Skin epidermis (tissue), 12 donors: ENCODE measurements around the gene ITIH2.
"Not testable (repeated sequence)": the region's sequence is repeated elsewhere in the genome, so short reads cannot be mapped to it uniquely, and the experiment has no call there.

Source experiments
- H3K27ac ChIP-seq, 21 experiments: fragments of 200-600 bp; sonication (generic) in 11 of 21; one replicate each; pipeline ENCODE4 v1.5.0; 2020; ENCODE audit warnings: mild to moderate bottlenecking in 3 of 21, inconsistent platforms in 2 of 21, moderate library complexity in 2 of 21
- H3K4me3 ChIP-seq, 7 experiments: fragments of 200-600 bp; sonication (generic) in 2 of 7; one replicate each; pipeline ENCODE4 v1.5.0; 2020; ENCODE audit warnings: inconsistent platforms in 2 of 7, mild to moderate bottlenecking in 2 of 7, moderate library complexity in 1 of 7

The ITIH2 gene, protein sequence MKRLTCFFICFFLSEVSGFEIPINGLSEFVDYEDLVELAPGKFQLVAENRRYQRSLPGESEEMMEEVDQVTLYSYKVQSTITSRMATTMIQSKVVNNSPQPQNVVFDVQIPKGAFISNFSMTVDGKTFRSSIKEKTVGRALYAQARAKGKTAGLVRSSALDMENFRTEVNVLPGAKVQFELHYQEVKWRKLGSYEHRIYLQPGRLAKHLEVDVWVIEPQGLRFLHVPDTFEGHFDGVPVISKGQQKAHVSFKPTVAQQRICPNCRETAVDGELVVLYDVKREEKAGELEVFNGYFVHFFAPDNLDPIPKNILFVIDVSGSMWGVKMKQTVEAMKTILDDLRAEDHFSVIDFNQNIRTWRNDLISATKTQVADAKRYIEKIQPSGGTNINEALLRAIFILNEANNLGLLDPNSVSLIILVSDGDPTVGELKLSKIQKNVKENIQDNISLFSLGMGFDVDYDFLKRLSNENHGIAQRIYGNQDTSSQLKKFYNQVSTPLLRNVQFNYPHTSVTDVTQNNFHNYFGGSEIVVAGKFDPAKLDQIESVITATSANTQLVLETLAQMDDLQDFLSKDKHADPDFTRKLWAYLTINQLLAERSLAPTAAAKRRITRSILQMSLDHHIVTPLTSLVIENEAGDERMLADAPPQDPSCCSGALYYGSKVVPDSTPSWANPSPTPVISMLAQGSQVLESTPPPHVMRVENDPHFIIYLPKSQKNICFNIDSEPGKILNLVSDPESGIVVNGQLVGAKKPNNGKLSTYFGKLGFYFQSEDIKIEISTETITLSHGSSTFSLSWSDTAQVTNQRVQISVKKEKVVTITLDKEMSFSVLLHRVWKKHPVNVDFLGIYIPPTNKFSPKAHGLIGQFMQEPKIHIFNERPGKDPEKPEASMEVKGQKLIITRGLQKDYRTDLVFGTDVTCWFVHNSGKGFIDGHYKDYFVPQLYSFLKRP

DNA sequence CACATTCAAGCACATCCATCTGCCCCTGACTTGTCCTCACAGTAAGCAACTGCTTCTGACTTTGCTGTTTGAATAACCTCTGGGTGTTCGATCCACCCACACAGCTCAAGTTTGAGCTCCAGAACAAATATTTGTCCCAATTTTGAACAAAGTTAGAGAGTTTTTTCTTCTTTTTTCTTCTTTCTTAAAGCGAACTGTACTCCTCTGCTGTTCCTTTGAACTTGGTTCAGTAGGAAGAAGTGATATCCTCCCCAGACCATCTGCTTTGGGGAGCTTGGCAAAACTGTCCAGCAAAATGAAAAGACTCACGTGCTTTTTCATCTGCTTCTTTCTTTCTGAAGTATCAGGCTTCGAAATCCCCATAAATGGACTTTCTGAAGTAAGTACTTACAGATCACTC is at the start of gene ITIH2:
Gene ITIH2 (plus strand): TSS at position 177 of the 400 bp plus-strand sequence. CDS start 119 bp downstream, at position 296.
- Histone ChIP-seq H3K27ac (no peak within 1 kb of the TSS), H3K4me3 (no peak within 1 kb of the TSS)

DNA sequence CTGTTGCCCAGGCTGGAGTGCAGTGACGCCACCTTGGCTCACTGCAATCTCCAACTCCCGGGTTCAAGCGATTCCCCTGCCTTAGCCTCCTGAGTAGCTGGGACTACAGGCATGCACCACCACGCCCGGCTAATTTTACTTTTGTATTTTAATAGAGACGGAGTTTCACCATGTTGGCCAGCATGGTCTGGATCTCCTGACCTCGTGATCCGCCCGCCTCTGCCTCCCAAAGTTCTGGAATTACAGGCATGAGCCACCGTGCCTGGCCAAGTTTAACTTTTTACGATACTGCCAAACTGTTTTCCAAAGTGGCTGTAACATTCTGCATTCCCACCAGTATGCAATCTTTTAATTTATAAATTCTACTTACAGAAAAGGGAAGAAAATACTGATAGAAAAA is 46.0 kb upstream of the ITIH2 start:
- H3K4me3 ChIP-seq, H3K27ac ChIP-seq: not testable (repeated sequence)

DNA sequence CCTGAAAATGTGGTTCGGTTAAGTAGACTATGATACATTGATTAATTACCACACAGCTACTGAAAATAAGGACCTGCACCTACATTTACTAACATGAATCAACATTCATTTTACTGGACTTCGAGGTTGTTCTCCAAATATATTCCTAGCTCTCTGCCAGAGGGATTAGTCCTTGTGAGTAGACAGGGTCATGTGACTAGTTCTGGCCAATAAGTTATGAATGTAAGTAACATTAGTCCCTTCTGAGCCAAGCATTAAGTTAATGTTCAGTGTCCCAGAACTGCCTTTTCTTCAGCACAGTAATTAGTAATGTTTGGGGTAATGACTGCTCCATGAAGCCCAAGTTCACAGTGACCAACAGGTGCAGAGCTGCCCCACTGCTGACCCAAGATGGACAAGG is 45.6 kb upstream of the ITIH2 start:
- Histone ChIP-seq H3K4me3 (no peak overlapping the region), H3K27ac (no peak overlapping the region)

DNA sequence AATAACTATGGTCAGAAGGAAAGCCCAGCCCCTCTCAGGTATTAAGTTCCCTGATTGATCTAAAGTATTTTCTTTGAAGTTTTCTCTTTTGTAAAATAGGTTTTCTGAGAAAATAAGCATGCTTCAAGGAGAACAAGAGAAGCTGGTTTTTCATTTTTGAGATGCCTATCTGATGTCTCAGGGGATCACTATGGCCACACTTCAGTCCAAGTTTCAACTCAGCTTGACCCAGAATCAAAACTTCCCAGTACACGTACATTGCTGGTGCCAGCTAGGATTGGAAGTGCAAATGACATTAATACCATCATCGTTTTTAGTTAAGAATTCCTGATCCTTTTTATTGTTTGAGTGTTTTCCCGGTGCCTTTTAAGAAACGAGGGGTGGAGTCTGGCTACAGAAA is 43.6 kb upstream of the ITIH2 start:
- H3K4me3 ChIP-seq: no peak overlapping the region
- no peak overlapping the region for H3K27ac ChIP-seq

DNA sequence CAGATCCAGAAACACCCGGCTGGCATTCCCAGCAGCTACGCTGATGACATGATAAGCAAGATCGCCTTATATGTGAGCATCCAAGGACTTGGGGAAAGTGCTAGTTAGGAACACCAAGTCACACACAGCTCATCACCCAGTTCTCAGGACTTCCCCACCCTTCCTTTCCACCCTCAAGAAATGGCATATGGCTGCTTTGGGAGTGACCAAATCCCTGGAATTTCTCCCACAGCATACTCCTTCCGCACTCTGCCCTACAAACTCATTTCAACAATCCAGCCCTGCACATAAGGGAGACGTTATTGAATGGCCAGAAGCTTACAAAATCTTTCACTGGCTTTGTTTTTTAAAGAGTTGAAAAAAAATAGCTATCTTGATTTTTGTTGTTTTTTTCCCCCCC is 40.6 kb upstream of the ITIH2 start:
- no peak overlapping the region for H3K27ac ChIP-seq
- H3K4me3 ChIP-seq: no peak overlapping the region

DNA sequence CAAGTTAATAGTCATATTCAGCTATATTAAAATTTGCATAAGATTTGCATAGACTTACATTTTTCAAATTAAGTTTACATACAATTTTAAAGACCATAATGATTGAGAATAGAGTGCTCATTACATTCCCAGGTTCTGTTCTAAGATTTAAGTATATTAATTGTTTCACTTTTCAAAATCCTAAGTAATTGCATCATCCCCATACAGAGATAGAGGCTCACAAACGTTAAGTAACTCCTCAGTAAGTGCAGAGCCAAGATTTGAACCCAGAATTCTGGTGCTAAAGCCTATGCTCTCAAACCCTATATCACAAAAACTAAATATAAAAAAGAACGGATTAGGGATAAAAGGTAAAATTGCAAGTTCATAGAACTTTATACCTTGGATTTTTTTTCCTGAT is 38.4 kb upstream of the ITIH2 start:
- H3K27ac ChIP-seq: no peak overlapping the region
- no peak overlapping the region for H3K4me3 ChIP-seq

- Histone ChIP-seq H3K27ac (no peak overlapping the region), H3K4me3 (peak overlapping the region in 6 of 7 experiments; percentile 39 to 55 (median 42))
These were observed 37.3 kb upstream of the ITIH2 start for GRCh38 chr10:7665767-7666166.

- H3K27ac ChIP-seq: peak within 1 kb of the TSS in 7 of 21 experiments; percentile 18 to 71 (median 30)
- peak within 1 kb of the TSS; percentile 24 to 55 (median 41) for H3K4me3 ChIP-seq
These were observed 36.7 kb upstream of the ITIH2 start, which contains the start of gene ITIH5 for GRCh38 chr10:7666253-7667023. TSS of gene ITIH5 (minus strand) at chr10:7666966. CDS start at chr10:7666892, 74 bp downstream.

- peak overlapping the region in 5 of 7 experiments; percentile 7 to 55 (median 18) for H3K4me3 ChIP-seq
- peak overlapping the region in 3 of 21 experiments; percentile 19 to 66 (median 27) for H3K27ac ChIP-seq
These were observed 35.6 kb upstream of the ITIH2 start for GRCh38 chr10:7667262-7668141.

DNA sequence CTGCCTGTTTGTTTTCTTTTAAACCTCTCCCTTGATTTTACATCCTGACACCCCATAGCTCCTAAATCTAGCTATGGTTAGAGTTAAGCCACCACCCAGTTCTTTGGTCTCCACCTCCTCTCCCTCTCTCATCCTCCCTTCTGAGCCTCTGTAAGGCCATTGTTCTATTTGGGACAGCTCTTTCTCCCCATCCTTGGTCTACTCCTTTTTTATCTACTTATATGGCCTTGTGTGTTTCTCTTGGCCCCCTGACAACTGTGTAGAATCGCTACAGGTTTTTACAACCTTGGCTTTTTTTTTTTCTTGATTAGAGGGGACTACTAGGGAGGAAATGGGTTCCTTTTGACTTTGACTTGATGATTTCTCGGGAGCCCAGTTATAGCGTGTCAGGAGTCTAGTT is 33.0 kb upstream of the ITIH2 start:
- Histone ChIP-seq H3K4me3 (no peak overlapping the region), H3K27ac (no peak overlapping the region)

- no peak overlapping the region for H3K4me3 ChIP-seq
- no peak overlapping the region for H3K27ac ChIP-seq
These were observed 30.6 kb upstream of the ITIH2 start for GRCh38 chr10:7672341-7673134.

GRCh38 chr10:7679256-7679655 is 23.9 kb upstream of the ITIH2 start:
- Histone ChIP-seq H3K4me3 (no peak overlapping the region), H3K27ac (no peak overlapping the region)

- not testable (repeated sequence) for H3K27ac ChIP-seq
These were observed 23.0 kb upstream of the ITIH2 start for GRCh38 chr10:7680078-7680477.

GRCh38 chr10:7686351-7687171 is 16.6 kb upstream of the ITIH2 start:
- no peak overlapping the region for H3K27ac ChIP-seq
- no peak overlapping the region for H3K4me3 ChIP-seq

More at GRCh38 chr10:7680078-7680477, 23.0 kb upstream of the ITIH2 start:
- H3K4me3 ChIP-seq: not testable (repeated sequence)

DNA sequence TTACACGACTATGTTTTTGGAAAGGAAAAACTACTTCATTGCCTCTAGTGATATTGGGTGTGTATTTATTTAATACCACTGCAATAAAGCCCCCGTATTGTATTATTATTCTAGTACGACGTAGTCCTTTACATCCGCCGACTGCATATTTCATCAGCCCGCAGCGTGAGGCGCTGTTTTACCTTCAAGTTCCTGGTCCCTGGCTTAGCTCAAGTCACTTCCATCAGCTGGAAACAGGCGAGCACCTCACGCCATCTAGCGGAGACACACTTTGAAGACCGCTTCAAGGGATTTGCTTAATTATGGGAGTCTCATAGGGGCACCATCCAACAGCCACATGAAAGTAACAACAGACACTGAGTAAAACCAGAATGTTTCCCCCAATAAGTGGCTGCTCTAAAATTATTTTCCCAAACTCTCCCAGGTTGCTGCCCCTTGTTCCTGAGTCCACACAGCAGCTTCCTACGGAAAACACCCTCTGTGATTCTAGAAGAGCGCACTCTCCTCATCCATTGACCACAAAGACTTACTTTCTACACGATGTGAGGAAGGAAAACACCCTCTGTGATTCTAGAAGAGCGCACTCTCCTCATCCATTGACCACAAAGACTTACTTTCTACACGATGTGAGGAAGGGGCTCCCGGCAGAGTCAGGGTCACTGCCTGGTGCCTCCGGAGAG is 15.7 kb upstream of the ITIH2 start:
- H3K27ac ChIP-seq: no peak overlapping the region
- H3K4me3 ChIP-seq: no peak overlapping the region

- H3K4me3 ChIP-seq: no peak overlapping the region
- no peak overlapping the region for H3K27ac ChIP-seq
These were observed 13.5 kb upstream of the ITIH2 start for GRCh38 chr10:7689591-7689990.
